OCI-LY7 (cell line): ENCODE measurements around the gene MLKL. TPM values are rescaled to one million over a fixed set of nuclear protein-coding genes. Genes with fewer than 3 reads are reported as not detected.

Source experiments
- BruUV-seq: library from RNA; stranded (reverse); fragments of 400-500 nt; replicated peaks from 2 replicates; lab custom pipeline; 2021; lab: Mats Ljungman, UMichigan
- CTCF ChIA-PET: fragments of 300-600 bp; sonication (Branson Sonifier 250); formaldehyde crosslinking; loops from one replicate; lab custom pipeline; 2022; ENCODE audit warnings: antibody characterized with exemption; ENCODE audit not compliant: unreplicated experiment; lab: Charles Lee
- POLR2A ChIA-PET: fragments of 300-600 bp; sonication (Branson Sonifier 250); formaldehyde crosslinking; loops from one replicate; lab custom pipeline; 2022; ENCODE audit warnings: antibody characterized with exemption; lab: Charles Lee
- DNase-seq: peaks from one replicate; pipeline ENCODE4 v3.0.0-alpha.2; 2015; ENCODE audit warnings: low spot score
- H2AFZ ChIP-seq: fragments of 200-600 bp; sonication (generic), shearing (Covaris generic); 2 replicates; pipeline ENCODE4 v1.6.1; 2014; ENCODE audit warnings: mild to moderate bottlenecking, antibody characterized with exemption, low read length, moderate library complexity
- H3K27ac ChIP-seq: fragments of 200-600 bp; sonication (generic); 2 replicates; pipeline ENCODE4 v1.5.1; 2014; ENCODE audit warnings: mixed run types, low read depth, mild to moderate bottlenecking, moderate library complexity, low read length, inconsistent platforms; ENCODE audit not compliant: poor library complexity, severe bottlenecking
- H3K36me3 ChIP-seq: fragments of 200-600 bp; sonication (generic); 2 replicates; pipeline ENCODE4 v1.6.1; 2014; ENCODE audit warnings: mild to moderate bottlenecking, antibody characterized with exemption, low read length, moderate library complexity, mixed read lengths; ENCODE audit not compliant: insufficient read depth
- H3K4me1 ChIP-seq: fragments of 200-600 bp; sonication (generic); 2 replicates; pipeline ENCODE4 v1.5.1; 2014; ENCODE audit warnings: mild to moderate bottlenecking, low read length; ENCODE audit not compliant: insufficient read depth, poor library complexity, severe bottlenecking
- H3K4me2 ChIP-seq: fragments of 200-600 bp; sonication (generic); 2 replicates; pipeline ENCODE4 v1.6.1; 2014; ENCODE audit warnings: mild to moderate bottlenecking, low read length
- H3K4me3 ChIP-seq: fragments of 200-600 bp; sonication (generic); 2 replicates; pipeline ENCODE4 v1.5.1; 2014; ENCODE audit warnings: mild to moderate bottlenecking, low read depth, low read length; ENCODE audit not compliant: poor library complexity, severe bottlenecking
- H3K79me2 ChIP-seq: fragments of 200-600 bp; sonication (generic); 2 replicates; pipeline ENCODE4 v1.6.1; 2016; ENCODE audit warnings: low read depth, mild to moderate bottlenecking, low read length, moderate library complexity, mixed read lengths; ENCODE audit not compliant: insufficient read depth
- H3K9me2 ChIP-seq: fragments of 200-600 bp; sonication (generic); 2 replicates; pipeline ENCODE4 v1.6.1; 2016; ENCODE audit warnings: mild to moderate bottlenecking, low read length, mixed read lengths; ENCODE audit not compliant: insufficient read depth
- H3K9me3 ChIP-seq: fragments of 200-600 bp; sonication (generic); 2 replicates; pipeline ENCODE4 v1.6.1; 2014; ENCODE audit warnings: mild to moderate bottlenecking, mixed run types, low read length, mixed read lengths
- H4K20me1 ChIP-seq: fragments of 200-600 bp; sonication (generic); 2 replicates; pipeline ENCODE4 v1.6.1; 2014; ENCODE audit warnings: mild to moderate bottlenecking, antibody characterized with exemption, low read length, moderate library complexity, mixed read lengths; ENCODE audit not compliant: insufficient read depth
- EZH2phosphoT487 ChIP-seq: fragments of 200-600 bp; sonication (generic); IDR thresholded peaks from 2 replicates; pipeline ENCODE4 v1.6.1; 2018; ENCODE audit warnings: low read depth, borderline replicate concordance, mild to moderate bottlenecking, mixed run types, antibody characterized with exemption, low read length, moderate library complexity, mixed read lengths
- intact Hi-C: fragments of 100-400 bp; cut with micrococcal nuclease; formaldehyde crosslinking; loops from one replicate; pipeline ENCODE4 v1.10.0; 2022; ENCODE audit not compliant: unreplicated experiment
- total RNA-seq, 2 experiments: library from RNA; depleted of rRNA in 1 of 2; stranded (reverse); fragments of >200 nt in 1 of 2; shearing (Covaris generic) in 1 of 2; gene quantifications; 2 replicates each; pipeline ENCODE4 v1.2.3, GENCODE V29; 2014 to 2022
- TF ChIP-seq, protein P1 (sequence below): fragments of 200-600 bp; sonication (generic); conservative IDR thresholded peaks from 2 replicates; pipeline ENCODE4 v1.5.1; 2014; ENCODE audit warnings: mild to moderate bottlenecking, antibody characterized with exemption, low read length, moderate library complexity, mixed read lengths

MLKL gene
- total RNA-seq, 2 experiments from 2014 or later: 8.0 to 9.0 TPM

DNA sequence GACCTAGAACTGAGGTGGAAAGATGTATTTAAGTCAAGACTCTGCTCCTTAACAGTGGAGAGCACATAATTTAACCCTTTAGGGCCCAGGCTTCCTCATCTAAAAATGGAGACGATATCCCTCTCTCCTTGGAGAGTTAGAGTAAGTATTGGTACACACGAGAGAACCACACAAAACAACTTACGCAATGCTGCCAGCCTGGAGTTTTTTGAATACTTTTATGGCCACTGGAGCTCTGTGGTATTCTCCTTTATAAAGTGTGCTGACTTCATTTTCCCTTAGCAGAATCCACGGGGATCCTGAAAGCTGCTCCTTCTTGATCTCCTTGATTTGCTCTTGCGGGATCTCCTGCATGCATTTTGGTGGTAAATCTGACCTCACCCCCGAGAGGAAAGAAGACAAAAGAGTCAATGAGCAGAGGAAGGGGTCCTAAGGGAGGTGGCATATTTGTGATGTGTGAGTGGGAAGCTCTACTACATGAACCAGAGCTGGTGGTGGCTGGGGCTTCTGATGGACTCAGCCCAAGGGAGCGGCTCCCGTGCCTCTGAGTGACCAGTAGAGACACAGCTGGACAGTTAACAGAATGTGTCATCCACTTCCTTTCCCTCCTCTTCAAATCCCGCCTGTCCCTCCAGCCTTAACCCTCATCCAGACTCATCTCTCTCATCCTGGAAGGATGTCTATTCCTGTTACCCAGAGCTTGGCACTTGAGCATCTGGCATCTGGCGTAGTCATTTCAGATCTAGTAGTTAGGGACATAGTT is 9.4 kb downstream of the MLKL start:
- Histone ChIP-seq H2AFZ (no peak overlapping the region), H3K27ac (no peak overlapping the region), H3K4me3 (no peak overlapping the region), H3K9me3 (no peaks in the 10 kb centered on the region), H3K79me2 (no peaks in the 10 kb centered on the region), H4K20me1 (no peaks in the 10 kb centered on the region), H3K36me3 (peaks cover 5% of the 10 kb centered on the region), H3K9me2 (no peaks in the 10 kb centered on the region), H3K4me2 (no peak overlapping the region), H3K4me1 (no peaks in the 10 kb centered on the region)
- TF ChIP-seq EZH2phosphoT487: no peak
- TF ChIP-seq, protein P1, sequence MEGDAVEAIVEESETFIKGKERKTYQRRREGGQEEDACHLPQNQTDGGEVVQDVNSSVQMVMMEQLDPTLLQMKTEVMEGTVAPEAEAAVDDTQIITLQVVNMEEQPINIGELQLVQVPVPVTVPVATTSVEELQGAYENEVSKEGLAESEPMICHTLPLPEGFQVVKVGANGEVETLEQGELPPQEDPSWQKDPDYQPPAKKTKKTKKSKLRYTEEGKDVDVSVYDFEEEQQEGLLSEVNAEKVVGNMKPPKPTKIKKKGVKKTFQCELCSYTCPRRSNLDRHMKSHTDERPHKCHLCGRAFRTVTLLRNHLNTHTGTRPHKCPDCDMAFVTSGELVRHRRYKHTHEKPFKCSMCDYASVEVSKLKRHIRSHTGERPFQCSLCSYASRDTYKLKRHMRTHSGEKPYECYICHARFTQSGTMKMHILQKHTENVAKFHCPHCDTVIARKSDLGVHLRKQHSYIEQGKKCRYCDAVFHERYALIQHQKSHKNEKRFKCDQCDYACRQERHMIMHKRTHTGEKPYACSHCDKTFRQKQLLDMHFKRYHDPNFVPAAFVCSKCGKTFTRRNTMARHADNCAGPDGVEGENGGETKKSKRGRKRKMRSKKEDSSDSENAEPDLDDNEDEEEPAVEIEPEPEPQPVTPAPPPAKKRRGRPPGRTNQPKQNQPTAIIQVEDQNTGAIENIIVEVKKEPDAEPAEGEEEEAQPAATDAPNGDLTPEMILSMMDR: no peak
- CTCF ChIA-PET: no interaction called here
- intact Hi-C loops: no loop called here
- BruUV-seq: no TSS peak
- no peak for DNase-seq
- POLR2A ChIA-PET: interaction anchor here (1.2 kb wide), 1 partner anchor 11 kb away, joined by 4 read pairs; no protein-coding TSS in a partner anchor

GRCh38 chr16:74682556-74682955 is 18.1 kb downstream of the MLKL start:
- no peaks in the 10 kb centered on the region for H4K20me1 ChIP-seq
- ChIA-PET POLR2A (interaction anchor here (0.6 kb wide), 1 partner anchor 54 kb away, joined by 4 read pairs; no protein-coding TSS in a partner anchor), CTCF (no interaction called here)
- no peaks in the 10 kb centered on the region for H3K79me2 ChIP-seq
- no peaks in the 10 kb centered on the region for H3K9me3 ChIP-seq
- H3K36me3 ChIP-seq: no peaks in the 10 kb centered on the region
- H3K4me3 ChIP-seq: no peak overlapping the region
- no TSS peak for BruUV-seq
- intact Hi-C loops: no loop called here
- no peak overlapping the region for H2AFZ ChIP-seq
- DNase-seq: no peak
- no peak for TF ChIP-seq EZH2phosphoT487
- TF ChIP-seq, protein P1: no peak
- no peak overlapping the region for H3K27ac ChIP-seq
- H3K4me1 ChIP-seq: no peaks in the 10 kb centered on the region
- H3K9me2 ChIP-seq: no peaks in the 10 kb centered on the region
- H3K4me2 ChIP-seq: no peak overlapping the region

GRCh38 chr16:74680681-74681080 is 20.0 kb downstream of the MLKL start:
- no peaks in the 10 kb centered on the region for H3K36me3 ChIP-seq
- no peak for DNase-seq
- H3K9me2 ChIP-seq: no peaks in the 10 kb centered on the region
- ChIA-PET CTCF (no interaction called here), POLR2A (interaction anchor here (0.6 to 1.4 kb wide), 5 partner anchors 11 to 22 kb away, joined by 3 to 10 read pairs (median 4); partner anchors contain the start of gene RFWD3)
- H3K4me1 ChIP-seq: no peaks in the 10 kb centered on the region
- H3K4me3 ChIP-seq: no peak overlapping the region
- no peak overlapping the region for H2AFZ ChIP-seq
- no peak for TF ChIP-seq EZH2phosphoT487
- TF ChIP-seq, protein P1: no peak
- H3K4me2 ChIP-seq: no peak overlapping the region
- no peaks in the 10 kb centered on the region for H4K20me1 ChIP-seq
- intact Hi-C loops: no loop called here
- no TSS peak for BruUV-seq
- no peaks in the 10 kb centered on the region for H3K79me2 ChIP-seq
- H3K27ac ChIP-seq: no peak overlapping the region
- H3K9me3 ChIP-seq: no peaks in the 10 kb centered on the region
